Stimulated activated memory B cell treated with anti-CD40 and anti-IgM and Interleukin-4, amounts not matched to agents 10 μg/mL and 1 μg/mL and 100 μg/mL, for 72 hours (primary cell): ENCODE measurements around the gene RNF115.

Experiments
- ATAC-seq: fragments of 150-1000 bp; cut with Tn5 transposase; 2 replicates; pipeline ENCODE4 v1.10.0; 2021
- H3K27ac Mint-ChIP-seq: one replicate; pipeline ENCODE4 v1.8.0; 2022; ENCODE audit warnings: mild to moderate bottlenecking, mixed read lengths
- H3K27me3 Mint-ChIP-seq: one replicate; pipeline ENCODE4 v1.8.0; 2022; ENCODE audit warnings: mixed read lengths
- H3K36me3 Mint-ChIP-seq: one replicate; pipeline ENCODE4 v1.8.0; 2022; ENCODE audit warnings: mixed read lengths
- H3K4me1 Mint-ChIP-seq: one replicate; pipeline ENCODE4 v1.8.0; 2022; ENCODE audit warnings: mixed read lengths
- H3K4me3 Mint-ChIP-seq: one replicate; pipeline ENCODE4 v1.8.0; 2022; ENCODE audit warnings: mild to moderate bottlenecking, moderate library complexity, mixed read lengths
- H3K9me3 Mint-ChIP-seq: one replicate; pipeline ENCODE4 v1.8.0; 2022; ENCODE audit warnings: mixed read lengths

RNF115 gene

GRCh38 chr1:145711213-145711651 is 112.7 kb downstream of the RNF115 start:
- Mint-ChIP-seq H3K9me3 (peaks cover 2% of the 10 kb centered on the region), H3K4me3 (no peak overlapping the region), H3K36me3 (no peaks in the 10 kb centered on the region), H3K4me1 (peaks cover 6% of the 10 kb centered on the region), H3K27ac (no peak overlapping the region), H3K27me3 (peaks cover 8% of the 10 kb centered on the region)
- ATAC-seq, result no peak

DNA sequence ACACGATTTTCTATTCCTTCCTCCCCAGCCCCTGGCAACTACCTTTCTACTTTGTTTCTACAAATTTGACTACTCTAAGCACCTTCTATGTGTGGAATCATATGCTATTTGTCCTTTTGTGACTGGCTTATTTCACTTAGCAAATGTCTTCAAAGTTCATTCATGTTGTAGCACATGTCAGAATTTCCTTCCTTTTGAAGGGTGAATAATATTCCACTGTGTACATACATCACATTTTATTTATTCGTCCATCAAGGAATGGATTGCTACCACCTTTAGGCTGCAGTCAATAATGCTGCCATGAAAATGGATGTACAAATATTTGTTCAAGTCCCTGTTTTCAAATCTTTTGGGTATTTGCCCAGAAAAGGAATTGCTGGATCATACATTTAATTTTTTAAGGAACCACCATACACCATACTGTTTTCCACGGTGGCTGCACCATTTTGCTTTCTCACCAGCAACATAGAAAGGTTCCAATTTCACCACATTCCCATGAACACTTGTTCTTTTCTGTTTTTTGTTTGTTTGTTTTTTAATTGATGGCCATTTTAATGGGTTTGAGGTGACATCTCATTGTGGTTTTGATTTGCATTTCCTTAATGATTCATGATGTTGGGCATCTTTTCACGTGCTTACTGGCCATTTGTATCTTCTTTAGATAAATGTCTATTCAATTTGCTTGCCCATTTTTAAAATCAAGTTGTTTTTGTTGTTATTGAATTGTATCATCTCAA is 113.4 kb downstream of the RNF115 start:
- no peak for ATAC-seq
- Mint-ChIP-seq H3K4me3 (no peak overlapping the region), H3K9me3 (peaks cover 2% of the 10 kb centered on the region), H3K27ac (no peak overlapping the region), H3K27me3 (peaks cover 8% of the 10 kb centered on the region), H3K36me3 (no peaks in the 10 kb centered on the region), H3K4me1 (peaks cover 6% of the 10 kb centered on the region)

DNA sequence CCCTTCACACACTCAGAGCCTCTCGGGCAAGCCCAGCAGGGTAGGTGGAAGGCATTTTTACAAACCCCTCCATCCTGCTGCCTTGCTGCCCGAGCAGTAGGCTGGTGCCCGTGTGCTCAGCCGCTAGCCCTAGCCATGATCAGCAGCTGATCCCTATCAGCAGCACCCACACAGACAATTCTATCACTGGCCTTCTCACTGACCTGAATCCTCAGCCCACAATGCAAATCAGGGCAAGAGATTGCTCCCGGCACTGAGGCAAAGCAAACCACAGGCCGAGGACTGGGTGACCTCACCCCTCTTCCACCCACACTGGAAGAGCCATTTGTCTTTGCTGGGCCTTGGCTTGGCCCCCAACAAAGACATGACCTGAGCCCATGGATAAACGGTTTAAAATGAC is 115.8 kb downstream of the RNF115 start:
- peaks cover 2% of the 10 kb centered on the region for H3K9me3 Mint-ChIP-seq
- peaks cover 6% of the 10 kb centered on the region for H3K4me1 Mint-ChIP-seq
- ATAC-seq, result no peak
- H3K36me3 Mint-ChIP-seq, result no peaks in the 10 kb centered on the region
- H3K4me3 Mint-ChIP-seq, result no peak overlapping the region
- H3K27ac Mint-ChIP-seq, result no peak overlapping the region
- peaks cover 15% of the 10 kb centered on the region for H3K27me3 Mint-ChIP-seq

GRCh38 chr1:145707183-145707867 is 116.6 kb downstream of the RNF115 start, which contains the start of gene PDZK1:
PDZK1 (minus strand) TSS chr1:145707368; CDS start chr1:145688021, 19,347 bp downstream.
- ATAC-seq, result no peak
- peaks cover 2% of the 10 kb centered on the region for H3K9me3 Mint-ChIP-seq
- H3K27ac Mint-ChIP-seq, result no peak within 1 kb of the TSS
- peaks cover 17% of the 10 kb centered on the region for H3K27me3 Mint-ChIP-seq
- H3K36me3 Mint-ChIP-seq, result no peaks in the 10 kb centered on the region
- no peak within 1 kb of the TSS for H3K4me3 Mint-ChIP-seq
- H3K4me1 Mint-ChIP-seq, result peaks cover 6% of the 10 kb centered on the region

DNA sequence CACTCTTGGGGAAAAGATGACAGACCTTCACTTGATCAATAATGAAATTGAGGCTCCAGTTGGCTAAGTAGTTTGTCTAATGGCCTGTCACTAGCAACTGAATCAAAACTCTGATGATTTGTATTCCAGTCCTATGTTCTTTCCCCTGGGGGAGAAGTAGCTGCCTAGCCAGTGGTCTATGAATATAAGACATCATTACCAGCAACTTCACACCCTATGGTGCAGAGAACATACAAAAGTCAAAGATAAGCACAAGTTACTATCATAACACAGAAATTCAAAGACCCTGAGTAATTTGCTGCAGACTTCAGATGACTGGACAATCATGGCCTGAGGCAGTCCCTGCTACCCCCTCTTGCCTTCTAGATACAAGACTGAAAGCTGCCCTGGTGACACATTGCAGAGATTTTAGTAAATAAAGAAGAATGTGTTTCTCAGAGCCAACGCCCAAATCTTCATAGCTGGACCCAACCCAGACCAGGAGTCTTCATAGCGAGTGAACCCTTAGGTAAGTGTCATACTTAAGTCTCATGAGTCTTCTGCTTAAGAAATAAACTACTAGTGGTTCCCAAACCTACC is 117.7 kb downstream of the RNF115 start:
- H3K27ac Mint-ChIP-seq, result no peak overlapping the region
- peaks cover 6% of the 10 kb centered on the region for H3K4me1 Mint-ChIP-seq
- H3K4me3 Mint-ChIP-seq, result no peak overlapping the region
- peaks cover 2% of the 10 kb centered on the region for H3K9me3 Mint-ChIP-seq
- H3K27me3 Mint-ChIP-seq, result peaks cover 17% of the 10 kb centered on the region
- ATAC-seq, result no peak
- no peaks in the 10 kb centered on the region for H3K36me3 Mint-ChIP-seq

- no peaks in the 10 kb centered on the region for H3K36me3 Mint-ChIP-seq
Observed at GRCh38 chr1:145705622-145706021, 118.3 kb downstream of the RNF115 start.

GRCh38 chr1:145702826-145703225 is 121.1 kb downstream of the RNF115 start:
- H3K4me1 Mint-ChIP-seq, result peaks cover 2% of the 10 kb centered on the region
- H3K9me3 Mint-ChIP-seq, result no peaks in the 10 kb centered on the region
- peaks cover 8% of the 10 kb centered on the region for H3K27me3 Mint-ChIP-seq
- no peak for ATAC-seq
- no peak overlapping the region for H3K4me3 Mint-ChIP-seq
- no peak overlapping the region for H3K27ac Mint-ChIP-seq
- no peaks in the 10 kb centered on the region for H3K36me3 Mint-ChIP-seq

More at GRCh38 chr1:145705622-145706021, 118.3 kb downstream of the RNF115 start:
- H3K9me3 Mint-ChIP-seq, result peaks cover 2% of the 10 kb centered on the region
- peaks cover 6% of the 10 kb centered on the region for H3K4me1 Mint-ChIP-seq
- no peak overlapping the region for H3K4me3 Mint-ChIP-seq
- no peak overlapping the region for H3K27ac Mint-ChIP-seq
- ATAC-seq, result no peak
- H3K27me3 Mint-ChIP-seq, result peaks cover 17% of the 10 kb centered on the region

DNA sequence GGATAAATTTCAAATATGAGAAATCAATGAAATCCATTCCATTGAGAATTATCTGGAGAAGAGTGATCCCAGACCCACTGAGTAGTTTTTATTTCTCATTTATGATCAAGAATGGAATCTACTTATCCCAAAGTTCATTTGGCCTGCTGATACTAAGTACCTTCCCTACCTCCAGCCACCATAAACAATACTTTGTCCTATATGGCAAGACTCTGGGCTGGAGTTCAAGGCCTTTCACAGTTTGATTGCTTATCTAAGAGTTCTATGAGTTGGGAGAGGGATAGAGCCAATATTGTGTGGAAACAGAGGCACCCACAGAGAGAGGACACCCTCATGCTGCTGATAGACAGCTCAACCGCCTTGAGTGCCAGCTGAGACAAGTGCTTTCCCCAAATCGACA is 121.8 kb downstream of the RNF115 start:
- Mint-ChIP-seq H3K9me3 (no peaks in the 10 kb centered on the region), H3K4me1 (no peaks in the 10 kb centered on the region), H3K36me3 (no peaks in the 10 kb centered on the region), H3K4me3 (no peak overlapping the region), H3K27ac (no peak overlapping the region), H3K27me3 (peaks cover 8% of the 10 kb centered on the region)
- ATAC-seq, result no peak

GRCh38 chr1:145701306-145701862 is 122.5 kb downstream of the RNF115 start:
- H3K9me3 Mint-ChIP-seq, result no peaks in the 10 kb centered on the region
- no peak overlapping the region for H3K4me3 Mint-ChIP-seq
- H3K27ac Mint-ChIP-seq, result no peak overlapping the region

DNA sequence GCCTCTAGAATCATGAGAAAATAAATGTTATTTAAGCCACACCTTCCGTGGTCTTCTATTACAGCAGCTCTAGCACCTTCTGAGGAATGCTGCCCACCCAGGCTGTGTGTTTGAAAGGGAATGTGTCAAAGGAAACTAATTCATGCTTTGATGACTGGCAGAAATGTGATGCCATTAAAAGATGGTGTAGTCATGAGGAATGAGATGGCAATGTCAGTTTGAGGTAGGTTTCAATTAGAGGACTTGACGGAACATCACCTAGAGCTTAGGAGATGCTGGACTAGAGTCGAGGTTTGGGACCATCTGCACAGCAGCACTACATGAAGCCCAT is 127.3 kb downstream of the RNF115 start:
- ATAC-seq, result no peak
- no peaks in the 10 kb centered on the region for H3K4me1 Mint-ChIP-seq
- H3K4me3 Mint-ChIP-seq, result no peak overlapping the region
- no peak overlapping the region for H3K27ac Mint-ChIP-seq
- no peaks in the 10 kb centered on the region for H3K27me3 Mint-ChIP-seq
- no peaks in the 10 kb centered on the region for H3K36me3 Mint-ChIP-seq
- H3K9me3 Mint-ChIP-seq, result no peaks in the 10 kb centered on the region

More at GRCh38 chr1:145701306-145701862, 122.5 kb downstream of the RNF115 start:
- no peaks in the 10 kb centered on the region for H3K4me1 Mint-ChIP-seq
- H3K36me3 Mint-ChIP-seq, result no peaks in the 10 kb centered on the region
- peaks cover 8% of the 10 kb centered on the region for H3K27me3 Mint-ChIP-seq
- ATAC-seq, result no peak

DNA sequence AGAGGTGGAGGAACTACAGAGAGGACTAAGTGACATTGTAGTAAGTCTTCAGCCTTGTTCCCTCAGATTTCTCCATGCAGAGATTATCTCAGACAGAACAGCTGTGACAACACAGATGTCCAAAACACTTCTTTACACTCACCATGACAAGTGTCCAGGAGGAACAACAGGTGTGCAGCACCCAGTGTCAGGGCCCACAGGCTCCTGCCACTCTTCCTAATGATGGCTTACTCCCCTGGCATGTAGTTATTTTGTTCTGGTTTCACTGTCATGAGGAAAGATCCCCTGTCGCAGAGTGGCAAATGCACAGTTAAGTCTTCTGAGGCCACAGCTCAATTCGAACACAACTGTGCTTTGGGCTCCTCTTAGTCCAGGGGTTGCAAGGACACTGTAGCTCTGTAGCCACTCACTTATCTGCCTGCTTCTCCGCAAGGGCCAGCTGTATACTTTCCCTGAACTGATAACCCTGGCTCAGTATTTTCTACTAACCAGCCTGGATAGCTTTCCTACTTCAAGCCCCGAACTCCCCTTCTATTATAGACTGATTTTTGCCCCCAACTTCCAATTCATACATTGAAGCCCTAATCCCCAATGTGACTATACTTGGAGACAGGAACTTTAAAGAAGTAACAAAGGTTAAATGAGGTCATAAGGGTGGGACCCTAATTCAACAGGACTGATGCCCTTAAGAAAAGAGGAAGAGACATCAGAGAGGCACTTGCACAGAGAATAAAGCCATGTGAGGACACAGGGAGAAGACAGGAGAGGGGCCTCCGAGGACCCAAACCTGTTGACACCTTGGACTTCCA is 127.9 kb downstream of the RNF115 start:
- no peaks in the 10 kb centered on the region for H3K4me1 Mint-ChIP-seq
- H3K9me3 Mint-ChIP-seq, result no peaks in the 10 kb centered on the region
- no peak overlapping the region for H3K4me3 Mint-ChIP-seq
- ATAC-seq, result no peak
- no peaks in the 10 kb centered on the region for H3K36me3 Mint-ChIP-seq
- H3K27ac Mint-ChIP-seq, result no peak overlapping the region
- no peaks in the 10 kb centered on the region for H3K27me3 Mint-ChIP-seq

DNA sequence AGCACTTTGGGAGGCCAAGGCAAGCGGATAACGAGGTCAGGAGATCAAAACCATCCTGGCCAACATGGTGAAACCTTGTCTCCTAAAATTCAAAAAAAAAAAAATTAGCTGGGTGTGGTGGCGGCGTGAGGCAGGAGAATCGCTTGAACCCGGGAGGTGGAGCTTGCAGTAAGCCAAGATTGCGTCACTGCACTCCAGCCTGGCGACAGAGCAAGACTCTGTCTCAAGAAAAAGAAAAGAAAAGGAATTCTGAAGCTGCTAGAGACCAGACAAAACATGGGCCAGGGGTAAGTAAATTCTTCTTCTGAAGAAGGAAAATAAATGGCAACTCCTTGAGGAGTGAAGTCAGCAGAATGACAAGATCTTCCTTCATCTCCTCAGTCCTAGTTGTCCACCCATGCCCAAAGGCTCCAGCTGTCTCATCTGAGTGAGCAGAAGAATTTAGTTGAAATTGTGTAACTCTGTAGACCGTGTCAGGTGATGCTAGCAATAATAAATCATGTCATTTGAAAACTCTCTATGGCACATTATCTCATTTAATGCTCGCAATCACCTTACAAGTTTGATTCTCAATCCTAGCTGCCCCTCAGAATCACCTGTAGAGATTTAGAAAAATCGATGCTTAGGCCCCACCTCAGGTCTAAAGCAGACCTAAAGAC is 131.0 kb downstream of the RNF115 start:
- no peak overlapping the region for H3K4me3 Mint-ChIP-seq
- H3K27ac Mint-ChIP-seq, result no peak overlapping the region

DNA sequence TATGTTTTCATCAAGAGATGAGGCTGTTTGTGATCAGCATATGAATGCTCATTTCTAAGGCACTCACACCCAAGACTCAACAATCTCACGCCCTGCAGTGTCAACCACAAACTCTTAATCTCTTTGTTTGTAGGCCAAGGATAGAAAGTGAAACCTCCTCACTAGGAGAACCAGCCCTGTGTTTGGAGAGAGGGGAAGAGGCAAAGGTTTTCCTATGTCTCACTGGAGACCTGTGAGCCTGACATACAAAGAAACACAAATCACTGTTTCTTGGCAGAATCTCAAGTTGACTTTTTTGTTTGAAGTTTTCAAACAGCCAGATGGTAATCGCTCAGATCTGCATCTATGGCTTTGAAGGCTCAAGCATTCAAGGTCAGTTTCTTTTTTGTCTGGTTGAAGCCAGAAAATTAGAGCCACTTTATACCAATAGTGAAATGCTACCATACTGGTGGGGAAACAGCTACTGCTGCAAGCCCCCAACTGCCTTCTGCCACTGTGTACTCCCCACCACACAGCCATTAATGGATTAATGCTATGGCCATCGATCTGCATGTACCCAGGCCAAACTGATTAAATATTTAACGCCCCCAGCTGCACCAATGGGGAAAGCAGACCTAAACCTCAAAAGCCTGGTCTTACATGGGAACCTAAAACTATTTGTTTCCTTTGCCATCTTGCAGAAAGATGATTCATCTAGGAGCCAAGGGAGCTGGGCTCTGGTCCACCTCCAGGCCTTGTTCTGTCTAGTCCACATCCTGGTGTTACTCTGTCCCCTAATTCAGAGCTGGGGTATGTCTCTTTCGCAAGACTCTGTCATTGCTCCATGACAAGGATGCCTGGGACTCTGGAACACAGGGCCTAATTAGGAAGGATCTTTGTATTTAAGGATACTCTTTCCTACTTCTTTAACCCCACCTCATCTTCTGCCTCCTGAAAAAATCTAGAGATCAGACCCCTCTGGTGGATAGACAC is 133.0 kb downstream of the RNF115 start:
- Mint-ChIP-seq H3K4me3 (no peak overlapping the region), H3K36me3 (no peaks in the 10 kb centered on the region), H3K9me3 (no peaks in the 10 kb centered on the region), H3K27me3 (no peaks in the 10 kb centered on the region), H3K4me1 (peaks cover 12% of the 10 kb centered on the region), H3K27ac (peak overlapping the region; percentile 59)
- no peak for ATAC-seq

More for the DNA sequence above, 131.0 kb downstream of the RNF115 start:
- no peaks in the 10 kb centered on the region for H3K9me3 Mint-ChIP-seq
- no peaks in the 10 kb centered on the region for H3K36me3 Mint-ChIP-seq
- H3K27me3 Mint-ChIP-seq, result no peaks in the 10 kb centered on the region
- no peak for ATAC-seq
- peaks cover 12% of the 10 kb centered on the region for H3K4me1 Mint-ChIP-seq
